T47D (cell line): Measurements from ENCODE around the gene PSMC3IP.
A peak's percentile ranks its signal among the peaks of the same experiment; 100 is the strongest.
"Not testable (repeated sequence)": the region's sequence is repeated elsewhere in the genome, so short reads cannot be mapped to it uniquely, and the experiment has no call there.

Experiments used
- DNase-seq, 2 experiments: peaks; one replicate each; pipeline versions ENCODE4 v3.0.0 to v3.0.0-alpha.2; 2011 to 2012; ENCODE audit warnings: low read depth in 1 of 2, low spot score in 1 of 2
- JUND ChIP-seq: IDR thresholded peaks from 2 replicates; pipeline ENCODE4 v1.6.1; 2012; ENCODE audit warnings: low read depth
- in situ Hi-C: cut with HindIII; loops from 2 replicates; pipeline ENCODE4 v1.10.0; 2016; ENCODE audit warnings: low sequenced_read_pairs, low pct_unique_long_range_greater_than_20kb

PSMC3IP gene

GRCh38 chr17:42548993-42549755, 28.4 kb downstream of the PSMC3IP start:
- TF ChIP-seq JUND: no peak
- no peak for DNase-seq
- in situ Hi-C loops: no loop called here

GRCh38 chr17:42548070-42548837, 29.3 kb downstream of the PSMC3IP start:
- DNase-seq: no peak
- in situ Hi-C loops: no loop called here
- TF ChIP-seq JUND: no peak

GRCh38 chr17:42547698-42548069, 29.8 kb downstream of the PSMC3IP start:
- in situ Hi-C loops: no loop called here
- TF ChIP-seq JUND: no peak
- DNase-seq: peak in 1 of 2 experiments; percentile 18

GRCh38 chr17:42547001-42547461, 30.5 kb downstream of the PSMC3IP start:
- in situ Hi-C loops: no loop called here
- peak in 1 of 2 experiments; percentile 53 for DNase-seq
- no peak for TF ChIP-seq JUND

- in situ Hi-C loops: not testable (repeated sequence)
- DNase-seq: peak in 1 of 2 experiments; percentile 96
Observed at GRCh38 chr17:42545755-42546505, 31.6 kb downstream of the PSMC3IP start.

- no peak for TF ChIP-seq JUND
- in situ Hi-C loops: no loop called here
- DNase-seq: peak in 1 of 2 experiments; percentile 23
Observed at GRCh38 chr17:42544874-42545283, 32.6 kb downstream of the PSMC3IP start.

GRCh38 chr17:42543190-42544079, 34.1 kb downstream of the PSMC3IP start:
- in situ Hi-C loops: no loop called here
- no peak for DNase-seq
- TF ChIP-seq JUND: no peak

GRCh38 chr17:42541041-42541833, 36.3 kb downstream of the PSMC3IP start:
- DNase-seq: no peak
- in situ Hi-C loops: no loop called here
- no peak for TF ChIP-seq JUND

- in situ Hi-C loops, DNase-seq: not testable (repeated sequence)
Observed at GRCh38 chr17:42540558-42540957, 37.0 kb downstream of the PSMC3IP start.

GRCh38 chr17:42538482-42538881, 39.0 kb downstream of the PSMC3IP start:
- no peak for DNase-seq
- TF ChIP-seq JUND: no peak
- in situ Hi-C loops: no loop called here

- in situ Hi-C loops: no loop called here
- no peak for TF ChIP-seq JUND
- DNase-seq: no peak
Observed at GRCh38 chr17:42537826-42538451, 39.6 kb downstream of the PSMC3IP start.
